ENCODE measurements around the gene ACTL6A. TPM values are rescaled to one million over a fixed set of nuclear protein-coding genes. Genes with fewer than 3 reads are reported as not detected.

ACTL6A gene
- total RNA-seq, 4 donors from 2014 or later, result 27.4 to 34.5 (median 34.1) TPM

DNA sequence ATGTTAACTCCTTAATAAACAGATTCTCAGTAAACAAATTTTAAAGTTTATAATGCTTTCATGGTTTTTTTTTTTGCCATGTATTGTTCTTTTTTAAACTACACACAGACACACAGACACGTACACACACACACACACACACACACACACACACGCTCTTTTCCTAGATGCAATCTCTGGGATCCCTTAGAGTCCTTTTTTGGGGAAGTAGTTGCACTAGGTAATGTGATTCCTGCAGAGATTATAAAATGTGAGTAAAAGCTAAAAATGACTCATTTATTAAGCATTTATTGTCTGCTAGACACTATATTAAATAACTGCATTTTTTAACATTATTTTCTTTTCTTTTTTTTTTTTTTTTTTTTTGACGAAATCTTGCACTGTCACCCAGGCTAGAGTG lies 61.7 kb downstream of the ACTL6A start:
- Histone ChIP-seq H3K36me3 (peaks cover 34 to 69% (median 53%) of the 10 kb centered on the region in 4 donors), H3K4me3 (no peak overlapping the region), H3K27ac (replicated peaks in 1 of 4) (no peak overlapping the region), H3K9me3 (no peaks in the 10 kb centered on the region), H3K27me3 (no peaks in the 10 kb centered on the region), H3K4me1 (no peaks in the 10 kb centered on the region)
- DNase-seq (ENCODE audit: extremely low spot score), result no peak
- intact Hi-C loops (cut with DNase I), result loop anchor here (10.0 kb wide), 1 partner anchor 750 kb away; no protein-coding TSS in a partner anchor
- 87% methylated on average over 3 of the region's 3 CpGs for WGBS
- TF ChIP-seq, protein P1, sequence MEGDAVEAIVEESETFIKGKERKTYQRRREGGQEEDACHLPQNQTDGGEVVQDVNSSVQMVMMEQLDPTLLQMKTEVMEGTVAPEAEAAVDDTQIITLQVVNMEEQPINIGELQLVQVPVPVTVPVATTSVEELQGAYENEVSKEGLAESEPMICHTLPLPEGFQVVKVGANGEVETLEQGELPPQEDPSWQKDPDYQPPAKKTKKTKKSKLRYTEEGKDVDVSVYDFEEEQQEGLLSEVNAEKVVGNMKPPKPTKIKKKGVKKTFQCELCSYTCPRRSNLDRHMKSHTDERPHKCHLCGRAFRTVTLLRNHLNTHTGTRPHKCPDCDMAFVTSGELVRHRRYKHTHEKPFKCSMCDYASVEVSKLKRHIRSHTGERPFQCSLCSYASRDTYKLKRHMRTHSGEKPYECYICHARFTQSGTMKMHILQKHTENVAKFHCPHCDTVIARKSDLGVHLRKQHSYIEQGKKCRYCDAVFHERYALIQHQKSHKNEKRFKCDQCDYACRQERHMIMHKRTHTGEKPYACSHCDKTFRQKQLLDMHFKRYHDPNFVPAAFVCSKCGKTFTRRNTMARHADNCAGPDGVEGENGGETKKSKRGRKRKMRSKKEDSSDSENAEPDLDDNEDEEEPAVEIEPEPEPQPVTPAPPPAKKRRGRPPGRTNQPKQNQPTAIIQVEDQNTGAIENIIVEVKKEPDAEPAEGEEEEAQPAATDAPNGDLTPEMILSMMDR (IDR thresholded peaks at IDR 0.05), result no peak
- TF ChIP-seq POLR2A (IDR thresholded peaks at IDR 0.05; ENCODE audit: low read depth), result no peak
- no peak for TF ChIP-seq EP300 (IDR thresholded peaks at IDR 0.05)
- no peak for TF ChIP-seq POLR2AphosphoS5 (IDR thresholded peaks at IDR 0.05)

DNA sequence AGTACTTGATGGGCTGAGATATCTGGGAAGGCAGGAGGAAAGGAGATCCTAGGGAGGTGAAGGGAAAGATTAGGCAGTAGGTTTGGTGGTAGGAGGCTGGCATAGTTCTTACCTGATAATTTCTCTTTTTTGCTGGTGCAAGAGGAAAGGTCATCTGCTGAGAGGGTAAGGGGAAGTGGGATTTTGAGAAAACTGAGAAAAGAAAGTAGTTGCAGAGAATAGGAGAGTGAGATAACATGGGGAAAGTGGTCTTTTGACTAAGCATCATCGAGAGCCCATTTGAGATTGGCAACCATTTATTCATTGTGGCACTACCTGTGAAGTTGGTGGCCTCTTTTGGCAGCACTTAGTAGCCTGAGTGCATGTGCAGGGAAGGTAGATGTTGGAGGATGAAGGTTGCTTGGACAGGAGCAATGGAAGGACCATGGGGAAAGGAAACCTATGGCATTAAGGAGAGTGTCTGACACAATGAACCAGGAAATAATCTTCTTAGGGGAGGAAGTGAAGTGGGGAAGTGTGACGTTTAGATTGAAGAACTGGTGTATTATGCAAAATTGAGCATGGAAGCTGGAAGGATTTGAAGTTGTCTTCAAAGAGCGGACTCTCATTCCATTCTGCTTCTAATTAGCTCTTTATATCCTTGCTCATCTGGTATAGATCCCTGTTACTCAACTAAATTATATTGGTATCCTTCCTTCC lies 68.2 kb downstream of the ACTL6A start:
- 68% methylated on average over 3 of the region's 3 CpGs for WGBS
- Histone ChIP-seq H3K36me3 (peaks cover 0 to 13% (median 3%) of the 10 kb centered on the region in 4 donors), H3K27ac (replicated peaks in 1 of 4) (no peak overlapping the region), H3K27me3 (no peaks in the 10 kb centered on the region), H3K9me3 (no peaks in the 10 kb centered on the region), H3K4me1 (no peaks in the 10 kb centered on the region), H3K4me3 (no peak overlapping the region)
- DNase-seq (ENCODE audit: extremely low spot score), result no peak
- TF ChIP-seq POLR2A (IDR thresholded peaks at IDR 0.05; ENCODE audit: low read depth), result no peak
- no peak for TF ChIP-seq EP300 (IDR thresholded peaks at IDR 0.05)
- TF ChIP-seq, protein P1 (IDR thresholded peaks at IDR 0.05), result no peak
- TF ChIP-seq POLR2AphosphoS5 (IDR thresholded peaks at IDR 0.05), result no peak
- intact Hi-C loops (cut with DNase I), result no loop called here

Small RNA genes lying within 50 kb of the gene (small RNA-seq; reads per million reads assigned to genes)
- gene AC090425.1 (0 reads per million in 3 donors), gene RF01210 (0 reads per million in 3 donors)

Other genes with a start within 250 kb of the ACTL6A start
- gene ZNF639, start 239.9 kb upstream of the ACTL6A start, total RNA-seq, result 10 to 100 TPM; 50.0 to 78.2 (median 58.8) TPM
- 10 to 100 TPM; 32.8 to 48.6 (median 37.3) TPM for gene MFN1, start 215.2 kb upstream of the ACTL6A start, total RNA-seq
- gene GNB4, start 111.5 kb upstream of the ACTL6A start, total RNA-seq, result 100 to 1,000 TPM in 1 of 4 donors, 10 to 100 TPM in 3; 57.7 to 130 (median 80.9) TPM
- 10 to 100 TPM; 24.4 to 33.6 (median 30.6) TPM for gene MRPL47, start 41.7 kb downstream of the ACTL6A start, total RNA-seq
- 100 to 1,000 TPM in 1 of 4 donors, 10 to 100 TPM in 3; 62.7 to 112 (median 83.1) TPM for gene NDUFB5, start 41.9 kb downstream of the ACTL6A start, total RNA-seq
- gene USP13, start 90.1 kb downstream of the ACTL6A start, total RNA-seq, result 10 to 100 TPM in 3 of 4 donors, 1 to 10 TPM in 1; 8.7 to 15.1 (median 11.9) TPM

All from esophagus muscularis mucosa (tissue), 4 donors.